Gastrocnemius medialis (tissue), 4 donors: ENCODE results near the gene TYMP.

Source experiments
- CTCF ChIP-seq, 5 experiments: fragments of 450-650 bp in 3 of 5; fragments of 200-600 bp in 2 of 5; sonication (generic) in 2 of 5; IDR thresholded peaks in 4 of 5; conservative IDR thresholded peaks in 1 of 5; 1 replicate in 4 of 5; 2 replicates in 1 of 5; pipeline ENCODE4 v1.5.1; 2016 to 2019; ENCODE audit warnings: antibody characterized with exemption in 5 of 5, mild to moderate bottlenecking in 3 of 5, moderate library complexity in 3 of 5
- POLR2A ChIP-seq, 2 donors: fragments of 450-650 bp; IDR thresholded peaks; one replicate each; pipeline ENCODE4 v1.6.1; 2017; ENCODE audit warnings: antibody characterized with exemption in 2 of 2, mild to moderate bottlenecking in 2 of 2, moderate library complexity in 2 of 2

- no peak for TF ChIP-seq POLR2A (IDR thresholded peaks at IDR 0.05)
- no peak for TF ChIP-seq CTCF (IDR thresholded peaks at IDR 0.05 in 4 of 5, conservative IDR thresholded peaks at IDR 0.05 in 1 of 5)
Measured at GRCh38 chr22:50522806-50523438, 6.9 kb downstream of the TYMP start.
